Left cardiac atrium (tissue), 4 donors: Measurements from ENCODE around the gene PRDM15. TPM values are rescaled to one million over a fixed set of nuclear protein-coding genes. Genes with fewer than 3 reads are reported as not detected.

ENCODE experiments used
- ATAC-seq, 2 donors: fragments of 200-7000 bp; cut with Tn5 transposase; one replicate each; pipeline ENCODE4 v1.9.1; 2020; ENCODE audit warnings: mild to moderate bottlenecking in 2 of 2, moderate library complexity in 2 of 2
- DNase-seq: peaks from one replicate; pipeline ENCODE4 v3.0.0-alpha.2; 2020
- intact Hi-C, 2 donors: fragments of 100-400 bp; cut with DNase I; formaldehyde crosslinking; loops; one replicate each; pipeline versions ENCODE4 v1.14.1 to v1.15.1; 2022 to 2023
- total RNA-seq, 2 donors: library from RNA; stranded (reverse); fragmentation: NEBNext Ultra II Directional; extraction: Animal tissue kit (Norgen Biotek cat#: 25700); gene quantifications; one replicate each; pipeline ENCODE4 v1.2.1, GENCODE V29; 2021
- donor health status: DM: no; HTN: yes; CAD: no.
- donor health status: DM: no; HTN: yes; CAD: no; lungs with severe emphysema.
- donor health status: DM: yes; HTN: yes; CAD: no.
- donor health status: Dilated cardiomyopathy.

PRDM15 gene
- total RNA-seq, 2 donors from 2014 or later = 6.5 TPM

GRCh38 chr21:41892726-41893125 is 13.6 kb upstream of the PRDM15 start:
- intact Hi-C loops = no loop called here
- ATAC-seq (no peak), DNase-seq (no peak)

- intact Hi-C loops = no loop called here
- DNase-seq (no peak), ATAC-seq (no peak)
Observed at GRCh38 chr21:41891132-41891531, 12.0 kb upstream of the PRDM15 start.

GRCh38 chr21:41890355-41890754 is 11.2 kb upstream of the PRDM15 start:
- no peak for DNase-seq
- no peak for ATAC-seq
- intact Hi-C loops = no loop called here

- intact Hi-C loops = loop anchor here in 1 of 2 donors (10.0 kb wide), 2 partner anchors 66 to 116 kb away; partner anchors contain the start of gene C2CD2
- peak; percentile 21 to 38 for ATAC-seq
- DNase-seq = no peak
Observed at GRCh38 chr21:41888749-41889376, 9.7 kb upstream of the PRDM15 start.

GRCh38 chr21:41887667-41888066 is 8.5 kb upstream of the PRDM15 start:
- DNase-seq (no peak), ATAC-seq (no peak)
- intact Hi-C loops = loop anchor here in 1 of 2 donors (10.0 kb wide), 2 partner anchors 67 to 117 kb away; partner anchors contain the start of gene C2CD2

- DNase-seq = no peak
- ATAC-seq = no peak
- intact Hi-C loops = loop anchor here in 1 of 2 donors (10.0 kb wide), 2 partner anchors 68 to 118 kb away; partner anchors contain the start of gene C2CD2
Observed at GRCh38 chr21:41886328-41886727, 7.2 kb upstream of the PRDM15 start.

- no peak for DNase-seq
- ATAC-seq = no peak
- intact Hi-C loops = loop anchor here in 1 of 2 donors (10.0 kb wide), 2 partner anchors 69 to 119 kb away; partner anchors contain the start of gene C2CD2
Observed at GRCh38 chr21:41885341-41886024, 6.3 kb upstream of the PRDM15 start.

GRCh38 chr21:41884501-41885030 is 5.4 kb upstream of the PRDM15 start:
- DNase-seq = no peak

GRCh38 chr21:41883582-41883981 is 4.4 kb upstream of the PRDM15 start:
- no peak for ATAC-seq
- DNase-seq = no peak
- intact Hi-C loops = loop anchor here in 1 of 2 donors (10.0 kb wide), 2 partner anchors 71 to 121 kb away; partner anchors contain the start of gene C2CD2

More at GRCh38 chr21:41884501-41885030, 5.4 kb upstream of the PRDM15 start:
- intact Hi-C loops = loop anchor here in 1 of 2 donors (10.0 kb wide), 2 partner anchors 70 to 120 kb away; partner anchors contain the start of gene C2CD2
- ATAC-seq = no peak

- intact Hi-C loops = loop anchor here in 1 of 2 donors (10.0 kb wide), 2 partner anchors 74 to 124 kb away; partner anchors contain the start of gene C2CD2
- DNase-seq = no peak
- ATAC-seq = no peak
Observed at GRCh38 chr21:41881051-41881450, 1.9 kb upstream of the PRDM15 start.

- ATAC-seq (no peak), DNase-seq (no peak)
- intact Hi-C loops = loop anchor here in 1 of 2 donors (10.0 kb wide), 2 partner anchors 75 to 125 kb away; partner anchors contain the start of gene C2CD2
Observed at GRCh38 chr21:41880153-41880552, 1.0 kb upstream of the PRDM15 start.

- intact Hi-C loops = no loop called here
- peak; percentile 36 to 55 for ATAC-seq
Observed at GRCh38 chr21:41878831-41879189, 334 bp downstream of the PRDM15 start.

GRCh38 chr21:41877901-41878830 is 978 bp downstream of the PRDM15 start:
- no peak for DNase-seq
- intact Hi-C loops = no loop called here

More at GRCh38 chr21:41878831-41879189, 334 bp downstream of the PRDM15 start:
- peak; percentile 89 for DNase-seq

GRCh38 chr21:41876928-41877652 is 2.1 kb downstream of the PRDM15 start:
- intact Hi-C loops = no loop called here
- no peak for ATAC-seq
- DNase-seq = no peak

More at GRCh38 chr21:41877901-41878830, 978 bp downstream of the PRDM15 start:
- peak; percentile 26 to 39 for ATAC-seq

GRCh38 chr21:41876396-41876795 is 2.7 kb downstream of the PRDM15 start:
- ATAC-seq (no peak), DNase-seq (no peak)
- intact Hi-C loops = no loop called here

- ATAC-seq = no peak
- no peak for DNase-seq
- intact Hi-C loops = no loop called here
Observed at GRCh38 chr21:41875086-41875485, 4.1 kb downstream of the PRDM15 start.

- ATAC-seq (no peak), DNase-seq (no peak)
- intact Hi-C loops = no loop called here
Observed at GRCh38 chr21:41874611-41875010, 4.5 kb downstream of the PRDM15 start.

GRCh38 chr21:41873426-41873825 is 5.7 kb downstream of the PRDM15 start:
- intact Hi-C loops = no loop called here
- no peak for ATAC-seq
- no peak for DNase-seq
